Measurements from ENCODE around the gene PRRT1B. TPM values are rescaled to one million over a fixed set of nuclear protein-coding genes. Genes with fewer than 3 reads are reported as not detected.

Gene PRRT1B
- total and polyA plus RNA-seq, 2 experiments from 2014 or later: 0.24 TPM; not detected in 1

GRCh38 chr9:131496844-131497405, 48.4 kb upstream of the PRRT1B start (continued):
- no peak for TF ChIP-seq ZNF462 (CRISPR knock-in tag; IDR thresholded peaks at IDR 0.05)
- TF ChIP-seq EZH2 (IDR thresholded peaks at IDR 0.05; ENCODE audit: low read depth, unreplicated experiment): no peak
- TF ChIP-seq REST (IDR thresholded peaks at IDR 0.05; ENCODE audit: unreplicated experiment): no peak
- TF ChIP-seq ZNF331 (CRISPR knock-in tag; IDR thresholded peaks at IDR 0.05; ENCODE audit: low read depth): no peak
- TF ChIP-seq ETS1 (IDR thresholded peaks at IDR 0.05): no peak
- TF ChIP-seq CREB1 (CRISPR knock-in tag; IDR thresholded peaks at IDR 0.05; ENCODE audit: low read depth): no peak
- TF ChIP-seq STAT1 (IDR thresholded peaks at IDR 0.05; ENCODE audit: unreplicated experiment): no peak

Data from GM23338 (cell line).